ENCODE data around the gene ZNF30.

GRCh38 chr19:34989298-34989697 lies 62.6 kb downstream of the ZNF30 start:
- TF ChIP-seq ZNF274 (IDR thresholded peaks at IDR 0.05; ENCODE audit: low read depth, low read length) (no peak), YY1 (IDR thresholded peaks at IDR 0.05; ENCODE audit: insufficient read depth, insufficient read length) (no peak), SUZ12 (IDR thresholded peaks at IDR 0.05; ENCODE audit: extremely low read depth, insufficient read depth, insufficient read length) (no peak)
